Activated CD4-positive, alpha-beta T cell treated with anti-CD3 and anti-CD28 coated beads, Interleukin-2, Interleukin-6, amounts not matched to agents 100 ng/mL and 50 ng/mL, durations not matched to agents 16 hours and 8 hours (primary cell): ENCODE results near the gene SRMS.
"Not testable (repeated sequence)": the region's sequence is repeated elsewhere in the genome, so short reads cannot be mapped to it uniquely, and the experiment has no call there.

Source experiments
- DNase-seq: peaks from one replicate; pipeline ENCODE4 v3.0.0-alpha.2; 2020

The SRMS gene

DNA sequence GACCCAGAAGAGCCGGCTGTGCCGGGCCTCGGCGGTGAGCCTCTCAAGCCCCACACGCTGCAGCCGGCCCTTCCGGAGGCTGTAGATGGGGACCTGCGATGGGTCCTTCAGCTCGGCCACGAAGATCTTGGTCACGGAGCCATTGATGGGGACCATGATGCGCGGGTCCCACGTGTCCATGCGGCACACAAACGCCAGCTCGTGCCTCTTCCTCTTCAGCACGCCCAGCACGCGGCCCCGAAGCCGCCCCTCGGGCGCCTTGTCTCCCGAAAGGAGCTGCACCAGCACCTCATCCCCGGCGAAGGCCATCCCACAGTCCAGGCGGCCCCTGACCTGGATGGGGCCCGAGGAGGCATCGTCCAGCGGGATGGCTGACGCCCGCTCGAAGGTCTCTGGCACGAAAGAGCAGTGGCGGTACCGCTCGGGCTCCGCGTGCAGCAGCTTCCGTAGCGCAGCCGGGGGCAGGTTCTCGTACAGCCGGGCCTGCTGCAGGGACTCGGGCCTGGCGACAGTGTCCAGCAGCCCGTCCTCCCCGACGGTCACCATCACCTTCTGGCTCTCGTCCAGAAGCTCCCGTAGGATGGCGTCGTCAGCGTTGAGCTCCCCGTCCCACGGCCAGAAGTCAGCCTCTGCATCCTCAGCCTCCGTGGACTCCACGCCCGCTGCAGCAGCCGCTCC, 17.6 kb upstream of the SRMS start:
- no peak for DNase-seq

DNA sequence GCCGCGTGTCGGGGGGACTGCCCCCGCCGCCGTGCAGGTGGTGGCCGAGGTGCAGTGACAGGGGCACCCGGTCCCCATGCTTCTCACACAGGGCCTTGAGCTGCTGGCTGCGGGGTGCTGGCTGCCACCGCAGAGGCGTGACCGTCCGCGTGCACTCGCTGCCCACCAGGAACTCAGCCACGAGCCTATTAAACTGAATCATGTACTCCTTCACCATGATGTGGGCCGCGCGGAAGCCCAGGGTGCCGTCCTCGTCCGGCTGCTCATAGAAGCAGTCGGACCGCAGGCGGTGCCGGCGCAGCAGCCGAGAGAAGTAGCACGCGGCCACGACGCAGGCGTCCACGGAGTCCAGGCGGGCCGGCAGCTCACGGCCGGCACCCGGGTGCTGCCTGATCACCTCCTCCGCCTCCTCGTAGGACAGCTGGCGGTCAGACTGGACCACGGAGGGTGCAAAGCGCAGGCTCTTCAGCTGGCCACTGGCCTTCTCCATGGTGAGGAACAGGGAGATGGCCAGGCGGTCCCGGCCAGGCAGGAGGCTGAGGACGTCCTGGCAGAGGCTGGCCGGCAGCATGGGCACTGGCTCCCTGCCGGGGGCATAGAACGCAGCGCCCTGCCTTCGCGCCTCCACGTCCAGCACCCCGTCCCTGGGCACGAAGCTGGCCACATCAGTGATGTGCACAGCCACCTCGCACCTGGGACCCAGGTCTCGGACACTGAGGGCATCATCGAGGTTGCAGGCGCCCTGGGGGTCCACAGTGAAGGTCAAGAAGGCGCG, 16.7 kb upstream of the SRMS start:
- no peak for DNase-seq

DNA sequence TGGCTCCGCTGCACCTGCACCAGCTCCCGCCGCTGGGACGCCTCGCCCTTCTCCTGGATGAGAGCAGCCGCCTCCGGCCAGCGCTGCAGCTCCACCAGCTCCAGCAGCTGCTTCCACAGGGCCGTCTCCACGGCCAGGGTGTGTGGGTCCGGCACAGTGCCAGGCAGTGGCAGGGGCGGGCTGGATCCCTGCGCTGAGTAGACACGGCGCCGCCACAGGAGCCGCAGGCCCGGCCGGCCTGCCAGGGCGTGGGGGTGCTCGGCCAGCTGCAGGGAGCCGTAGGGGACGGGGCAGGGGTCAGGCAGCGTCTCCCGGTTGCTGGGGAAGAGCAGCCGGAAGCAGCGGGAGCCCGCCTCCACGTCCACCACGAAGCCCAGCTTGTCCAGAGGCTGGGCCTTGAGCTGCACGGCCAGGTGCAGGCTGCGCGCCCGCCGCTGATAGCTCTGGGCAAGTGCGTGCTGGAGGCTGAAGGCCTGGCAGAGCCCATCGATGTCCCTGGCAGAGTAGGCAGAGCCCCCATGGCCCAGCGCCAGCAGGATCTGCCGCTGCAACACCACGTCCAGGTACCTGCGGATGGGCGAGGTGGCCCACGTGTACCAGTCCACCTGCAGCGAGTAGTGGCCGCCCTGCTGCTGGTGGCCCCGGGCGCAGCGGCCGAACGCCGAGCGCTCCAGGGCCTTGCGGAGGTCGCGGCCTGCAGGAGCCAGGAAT, 15.8 kb upstream of the SRMS start:
- no peak for DNase-seq

DNA sequence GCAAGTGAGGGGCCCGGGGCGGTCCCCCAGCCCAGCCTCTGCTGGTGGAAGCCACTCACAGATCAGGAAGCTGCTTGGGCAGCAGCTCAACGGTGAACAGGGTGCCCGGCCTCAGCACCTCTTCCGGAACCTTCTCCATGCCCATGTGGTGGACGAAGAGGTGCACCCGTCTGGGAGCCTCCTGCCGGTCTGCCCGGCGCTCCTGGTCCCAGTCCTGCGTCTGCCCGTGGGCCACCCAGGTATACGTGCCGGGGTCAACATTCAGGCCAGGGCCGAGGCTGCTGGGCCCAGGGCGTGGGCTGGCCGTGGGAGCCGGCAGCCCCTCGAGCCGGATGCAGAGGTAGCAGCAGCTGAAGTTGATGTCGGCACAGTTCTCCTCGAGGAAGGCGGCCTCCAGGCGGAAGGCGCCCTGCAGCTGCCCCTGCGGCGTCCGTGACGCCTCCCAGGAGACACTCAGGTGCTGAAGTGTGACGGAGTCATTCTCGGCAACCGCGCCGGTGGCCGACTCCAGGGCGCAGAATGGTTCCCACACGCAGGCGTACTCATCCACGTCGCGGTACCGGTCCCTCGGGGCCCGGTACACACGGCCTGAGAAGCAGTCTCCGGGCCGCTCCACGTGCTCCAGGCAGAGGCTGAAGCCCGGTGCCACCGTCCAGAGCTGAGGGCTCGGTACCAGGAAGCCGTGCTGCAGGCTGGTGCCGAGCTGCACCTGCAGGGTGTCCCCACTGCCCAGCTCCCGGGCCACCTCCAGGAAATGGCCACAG, 15.1 kb upstream of the SRMS start:
- DNase-seq, result no peak

DNA sequence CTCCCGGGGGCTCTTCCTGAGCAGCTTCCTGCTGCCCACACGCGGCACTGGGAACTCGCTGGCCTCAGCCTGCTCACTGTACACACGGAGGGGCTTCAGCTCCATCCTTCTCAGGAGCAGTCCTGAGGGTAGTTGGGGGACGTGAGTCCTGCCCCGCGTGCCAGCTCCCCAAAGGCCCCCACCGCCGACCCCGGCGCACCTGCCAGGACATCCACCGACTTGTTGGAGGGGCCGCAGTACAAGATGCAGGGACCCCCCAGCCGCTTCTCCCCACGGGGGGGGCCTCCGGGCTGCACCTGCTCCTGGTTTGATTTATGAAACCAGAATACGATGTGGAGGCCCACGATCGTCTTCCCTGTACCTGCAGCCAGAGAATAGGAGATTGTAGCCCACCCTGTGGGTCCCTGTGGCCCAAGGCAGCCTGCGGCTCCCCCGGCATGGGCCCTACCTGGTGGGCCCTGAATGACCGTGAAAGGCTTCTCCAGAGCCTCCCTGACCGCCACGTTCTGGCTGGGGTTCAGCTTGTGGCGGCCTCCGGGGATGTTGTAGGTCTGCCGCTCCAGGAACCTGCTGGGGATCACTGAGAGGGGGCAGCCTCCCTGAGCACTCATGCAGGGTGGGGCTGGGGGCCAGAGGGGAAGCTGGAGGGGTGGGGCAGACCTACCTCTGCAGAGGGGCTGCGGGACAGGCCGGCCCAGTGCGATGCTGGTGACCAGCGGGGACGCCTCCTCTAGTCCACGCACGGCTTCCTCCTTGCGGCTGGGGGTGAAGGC, 14.3 kb upstream of the SRMS start:
- no peak for DNase-seq

DNA sequence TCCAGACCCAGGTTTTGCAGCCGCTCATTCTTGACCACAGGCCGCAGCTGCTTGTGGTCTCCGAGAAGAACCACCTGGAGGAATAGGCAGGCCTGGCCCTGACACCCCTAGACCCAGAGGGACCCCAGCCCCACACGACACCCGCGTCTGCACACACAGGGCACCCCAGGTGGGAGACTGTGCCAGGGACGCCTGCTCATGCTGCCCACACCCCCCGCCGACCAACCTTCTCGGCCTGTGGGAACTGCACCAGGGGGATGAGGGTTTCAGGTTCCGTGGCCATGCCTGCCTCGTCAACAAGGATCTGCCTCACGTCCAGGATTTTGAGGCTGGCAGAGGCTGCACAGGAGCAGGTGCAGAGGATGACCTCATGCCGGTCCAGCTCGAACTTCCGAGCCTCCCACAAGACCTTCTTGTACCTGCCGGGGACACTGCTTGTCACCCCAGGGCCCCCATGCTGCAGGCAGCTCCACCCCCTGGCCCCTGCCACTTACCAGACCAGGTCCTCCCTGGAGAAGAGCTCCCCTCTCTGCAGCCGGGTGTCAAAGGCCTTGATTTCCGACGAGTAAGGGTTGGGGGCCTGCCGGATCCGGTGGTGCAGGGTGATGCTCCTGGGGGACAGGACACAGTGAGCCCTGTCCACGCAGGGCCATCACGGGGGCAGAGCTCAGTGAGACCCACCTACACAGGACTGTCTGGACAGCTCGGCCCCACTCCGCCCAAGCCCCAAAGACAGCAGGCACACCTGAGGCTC, 13.5 kb upstream of the SRMS start:
- no peak for DNase-seq

DNA sequence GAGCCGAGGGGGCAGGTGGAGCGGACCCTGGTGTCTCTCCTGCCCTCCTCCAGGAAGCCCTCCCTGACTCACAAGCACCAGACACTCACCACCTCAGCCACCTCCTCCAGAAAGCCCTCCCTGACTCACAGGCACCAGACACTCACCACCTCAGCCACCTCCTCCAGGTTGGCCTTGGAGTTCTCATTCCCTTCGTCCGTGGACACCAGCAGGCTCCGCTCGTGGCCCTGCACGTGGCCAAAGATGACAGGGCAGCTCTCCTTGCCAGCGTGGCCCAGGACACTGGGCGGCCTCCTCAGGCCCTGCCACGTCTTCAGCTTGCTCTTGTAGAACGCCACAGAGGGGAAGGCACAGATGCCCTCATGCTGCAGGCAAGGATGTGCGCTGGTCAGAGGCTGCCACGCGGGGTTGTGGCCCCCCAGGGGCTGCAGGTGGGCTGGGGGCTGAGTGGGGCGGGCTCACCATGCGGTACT, 12.8 kb upstream of the SRMS start:
- no peak for DNase-seq

DNA sequence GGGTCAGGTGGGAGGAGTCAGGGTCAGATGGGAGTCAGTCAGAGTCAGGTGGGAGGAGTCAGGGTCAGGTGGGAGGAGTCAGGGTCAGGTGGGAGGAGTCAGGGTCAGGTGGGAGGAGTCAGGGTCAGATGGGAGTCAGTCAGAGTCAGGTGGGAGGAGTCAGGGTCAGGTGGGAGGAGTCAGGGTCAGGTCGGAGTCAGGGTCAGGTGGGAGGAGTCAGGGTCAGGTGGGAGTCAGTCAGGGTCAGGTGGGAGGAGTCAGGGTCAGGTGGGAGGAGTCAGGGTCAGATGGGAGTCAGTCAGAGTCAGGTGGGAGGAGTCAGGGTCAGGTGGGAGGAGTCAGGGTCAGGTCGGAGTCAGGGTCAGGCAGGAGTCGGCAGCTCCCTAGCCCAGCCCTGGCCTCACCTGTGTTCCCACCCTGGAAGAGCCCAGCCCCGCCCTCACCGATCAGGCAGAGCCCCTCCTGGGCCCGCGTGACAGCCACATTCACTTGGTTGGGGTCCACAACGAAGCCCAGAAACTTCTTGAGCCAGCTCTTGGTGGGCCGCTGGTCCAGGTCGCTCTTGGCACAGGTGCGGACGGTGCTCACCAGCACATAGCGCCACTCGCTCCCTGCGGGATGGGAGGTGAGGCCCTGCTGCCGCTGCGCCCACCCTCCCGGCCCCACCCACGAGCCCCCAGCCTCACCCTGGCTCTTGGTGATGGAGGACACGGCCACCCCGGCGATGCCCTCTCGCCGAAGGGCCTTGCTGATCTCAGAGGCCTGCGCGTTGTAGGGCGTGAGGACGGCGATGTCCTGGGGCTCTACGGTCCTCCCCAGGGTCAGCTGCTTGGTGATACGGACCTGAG, 12.2 kb upstream of the SRMS start:
- DNase-seq, result not testable (repeated sequence)

DNA sequence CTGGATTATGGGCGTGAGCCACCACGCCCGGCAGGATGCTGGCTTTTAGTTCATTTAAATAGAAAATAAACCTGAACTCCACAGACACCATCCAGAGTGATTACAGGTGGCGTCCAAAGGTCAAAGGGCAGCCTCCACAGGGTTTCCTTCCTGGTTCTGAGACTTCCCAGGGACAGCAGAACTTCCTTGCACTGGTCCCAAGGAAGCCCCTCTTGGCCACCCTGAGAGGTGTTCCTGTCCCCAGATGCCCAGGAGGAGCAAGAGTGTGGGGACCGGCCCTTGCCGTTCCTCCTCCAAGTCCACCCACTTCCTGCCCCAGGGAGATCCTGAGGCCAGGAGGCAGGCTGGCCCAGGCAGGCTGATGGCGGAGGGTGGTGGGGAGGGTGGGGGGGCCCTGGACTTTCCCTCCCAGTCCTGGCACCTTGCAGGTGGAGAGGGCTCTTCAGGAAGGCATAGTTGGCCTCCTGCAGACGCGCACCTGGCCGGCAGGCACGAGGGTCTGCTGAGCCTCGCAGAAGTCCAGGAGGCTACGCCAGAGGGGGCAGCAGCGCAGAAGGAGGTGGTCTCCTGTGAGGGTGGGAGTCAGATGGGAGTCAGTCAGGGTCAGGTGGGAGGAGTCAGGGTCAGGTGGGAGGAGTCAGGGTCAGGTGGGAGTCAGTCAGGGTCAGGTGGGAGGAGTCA, 11.4 kb upstream of the SRMS start:
- DNase-seq, result no peak

DNA sequence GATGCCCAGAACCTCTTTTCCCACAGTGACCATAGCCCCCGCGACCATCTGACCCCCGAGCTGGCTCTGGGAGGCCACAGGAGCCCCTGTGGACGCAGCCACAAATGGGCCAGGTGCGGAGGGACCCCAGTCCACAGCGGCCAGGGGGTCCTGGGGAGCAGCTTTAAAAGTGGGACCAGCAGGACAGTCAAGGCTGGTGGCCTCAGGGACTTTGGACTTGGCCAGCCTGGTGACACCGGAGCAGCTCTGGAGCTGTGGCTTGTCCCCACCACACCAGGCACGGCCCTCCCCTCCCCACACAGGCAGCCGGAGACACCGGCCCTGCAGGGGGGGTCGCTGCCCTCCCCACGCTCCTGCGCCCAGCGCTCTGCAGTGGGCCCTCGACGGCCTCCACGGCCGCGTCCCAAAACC, 9.9 kb upstream of the SRMS start:
- DNase-seq, result no peak

DNA sequence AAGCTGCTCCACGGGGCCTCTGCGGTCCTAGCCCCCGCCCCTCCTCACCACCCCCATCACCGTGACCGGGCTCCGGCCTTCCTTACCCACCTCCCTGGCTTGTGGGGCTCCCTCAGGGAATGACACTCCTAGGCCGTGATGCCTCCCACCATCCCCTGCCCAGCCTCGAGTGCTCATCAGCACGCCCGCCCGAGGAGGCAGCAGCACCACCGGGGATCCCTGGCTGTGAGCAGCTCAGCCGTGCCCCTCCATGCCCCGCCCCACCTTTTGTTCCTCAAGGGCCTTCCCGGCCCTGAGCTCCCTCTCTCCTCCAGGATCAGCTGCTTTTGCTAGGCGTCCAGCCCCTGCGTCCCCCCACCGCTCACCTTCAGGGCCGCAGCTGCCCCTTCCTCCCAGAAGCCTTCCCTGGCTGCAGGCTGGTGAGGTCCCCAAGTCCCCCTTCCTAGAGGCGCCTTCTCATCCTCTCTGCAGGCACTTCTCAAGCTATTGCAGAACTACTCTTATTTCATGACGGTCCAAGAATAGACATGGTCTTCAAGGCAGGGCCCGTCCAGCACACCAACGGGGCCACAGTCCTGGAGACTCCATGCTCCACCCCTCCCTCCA, 9.4 kb upstream of the SRMS start:
- no peak for DNase-seq

DNA sequence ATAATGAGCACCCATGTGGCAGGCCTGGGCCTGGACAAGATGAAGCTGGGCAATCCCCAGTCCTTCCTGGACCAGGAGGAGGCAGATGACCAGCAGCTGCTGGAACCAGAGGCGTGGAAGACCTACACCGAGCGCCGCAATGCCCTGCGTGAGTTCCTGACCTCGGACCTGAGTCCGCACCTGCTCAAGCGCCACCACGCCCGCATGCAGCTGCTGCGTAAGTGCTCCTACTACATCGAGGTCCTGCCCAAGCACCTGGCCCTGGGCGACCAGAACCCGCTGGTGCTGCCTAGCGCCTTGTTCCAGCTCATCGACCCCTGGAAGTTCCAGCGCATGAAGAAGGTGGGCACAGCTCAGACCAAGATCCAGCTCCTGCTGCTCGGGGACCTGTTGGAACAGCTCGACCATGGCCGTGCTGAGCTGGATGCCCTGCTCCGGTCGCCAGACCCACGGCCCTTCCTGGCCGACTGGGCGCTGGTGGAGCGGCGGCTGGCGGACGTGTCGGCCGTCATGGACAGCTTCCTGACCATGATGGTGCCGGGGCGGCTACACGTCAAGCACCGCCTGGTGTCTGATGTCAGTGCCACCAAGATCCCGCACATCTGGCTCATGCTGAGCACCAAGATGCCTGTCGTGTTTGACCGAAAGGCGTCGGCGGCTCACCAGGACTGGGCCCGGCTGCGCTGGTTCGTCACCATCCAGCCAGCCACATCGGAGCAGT, 8.3 kb upstream of the SRMS start:
- no peak for DNase-seq

DNA sequence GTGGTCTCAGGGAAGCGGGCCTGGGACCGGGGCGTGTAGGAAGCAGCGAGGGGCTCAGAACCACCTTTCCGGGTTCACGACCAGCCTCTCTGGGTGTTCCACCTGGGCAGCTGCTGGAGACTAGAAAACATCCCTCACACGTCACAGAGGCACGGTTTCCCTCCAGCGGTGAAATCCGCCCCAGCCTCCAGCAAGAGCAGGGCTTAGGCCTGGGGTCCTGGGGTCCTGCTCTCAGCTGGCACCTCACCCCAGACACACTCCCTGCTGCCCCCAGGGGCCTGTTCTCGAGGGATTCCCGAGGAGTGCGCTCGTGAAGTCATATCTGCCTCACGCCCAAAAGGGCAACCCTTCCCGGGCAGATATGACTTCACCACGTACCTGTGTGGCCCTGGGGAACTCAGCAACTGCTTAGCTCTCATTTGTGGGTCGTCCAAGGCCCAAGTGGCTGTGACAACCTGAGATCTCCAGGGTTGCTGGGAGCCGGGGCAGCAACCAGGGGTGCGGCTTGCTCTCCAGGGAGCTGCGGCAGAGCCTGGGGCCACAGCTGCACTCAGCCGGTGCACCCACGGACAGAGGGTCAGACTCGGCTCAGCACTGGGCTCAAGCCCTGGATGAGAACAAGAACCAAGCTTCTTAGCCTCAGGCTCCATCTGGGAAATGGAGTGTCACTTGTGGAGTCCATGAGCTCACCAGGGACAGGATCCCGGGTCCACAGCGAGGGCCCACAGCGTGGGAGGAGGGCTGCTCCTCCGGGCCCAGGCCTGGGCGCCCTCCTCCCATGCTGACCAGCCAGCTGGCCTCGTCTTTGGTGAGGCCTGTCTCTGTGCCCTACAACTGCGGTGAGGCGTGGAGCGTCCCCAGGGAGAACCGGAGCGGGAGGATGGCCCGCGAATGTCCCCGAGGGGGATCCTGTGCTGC, 7.1 kb upstream of the SRMS start:
- no peak for DNase-seq

DNA sequence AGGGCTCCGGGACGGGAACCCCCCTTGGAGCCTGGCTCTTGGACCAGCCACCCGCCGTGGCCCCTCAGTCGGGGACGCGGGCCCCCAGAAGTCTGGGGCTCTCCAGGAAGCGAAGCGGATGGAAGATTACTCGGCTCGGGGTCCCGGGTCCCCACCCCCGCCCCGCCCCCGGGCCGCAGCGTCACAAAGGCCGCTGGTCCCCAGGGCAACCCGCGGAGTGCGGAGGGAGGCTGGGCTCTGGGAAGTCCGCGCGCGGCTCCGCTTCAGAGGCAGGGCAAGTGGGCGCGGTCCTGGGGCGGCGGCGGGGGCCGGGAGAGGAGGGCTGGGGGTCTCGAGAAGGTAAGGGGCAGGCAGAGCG, 6.4 kb upstream of the SRMS start, which contains the start of gene FNDC11:
FNDC11 (plus strand) TSS at position 227 of the 358 bp plus-strand sequence. CDS start 1,505 bp downstream, outside the sequence.
- DNase-seq, result no peak

DNA sequence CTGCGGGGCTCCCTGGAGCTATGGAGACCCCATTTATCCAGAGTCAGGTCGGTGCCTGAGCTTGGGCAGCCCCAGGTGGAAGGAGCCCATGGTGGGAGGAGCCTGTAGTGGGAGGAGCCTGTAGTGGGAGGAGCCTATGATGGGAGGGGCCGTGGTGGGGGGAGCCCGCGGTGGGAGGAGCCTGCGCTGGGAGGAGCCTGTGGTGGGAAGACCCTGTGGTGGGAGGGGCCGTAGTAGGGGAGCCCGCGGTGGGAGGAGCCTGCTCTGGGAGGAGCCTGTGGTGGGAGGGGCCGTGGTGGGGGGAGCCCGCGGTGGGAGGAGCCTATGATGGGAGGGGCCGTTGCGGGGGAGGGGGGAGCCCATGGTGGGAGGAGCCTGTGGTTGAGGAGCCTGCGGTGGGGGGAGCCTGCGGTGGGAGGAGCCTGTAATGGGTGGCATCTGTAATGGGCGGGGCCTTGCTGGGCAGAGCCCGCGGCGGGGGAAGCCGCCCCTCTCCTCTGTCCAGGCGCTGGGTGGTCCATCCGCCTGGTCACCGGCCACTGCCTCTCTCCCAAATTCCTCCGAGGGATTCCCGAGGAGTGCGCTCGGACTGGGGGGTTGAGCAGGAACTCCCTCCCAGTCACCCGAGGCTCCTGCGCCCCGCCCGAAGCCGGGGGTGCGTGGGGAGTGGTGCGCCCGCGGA, 5.8 kb upstream of the SRMS start:
- DNase-seq, result peak; percentile 81

DNA sequence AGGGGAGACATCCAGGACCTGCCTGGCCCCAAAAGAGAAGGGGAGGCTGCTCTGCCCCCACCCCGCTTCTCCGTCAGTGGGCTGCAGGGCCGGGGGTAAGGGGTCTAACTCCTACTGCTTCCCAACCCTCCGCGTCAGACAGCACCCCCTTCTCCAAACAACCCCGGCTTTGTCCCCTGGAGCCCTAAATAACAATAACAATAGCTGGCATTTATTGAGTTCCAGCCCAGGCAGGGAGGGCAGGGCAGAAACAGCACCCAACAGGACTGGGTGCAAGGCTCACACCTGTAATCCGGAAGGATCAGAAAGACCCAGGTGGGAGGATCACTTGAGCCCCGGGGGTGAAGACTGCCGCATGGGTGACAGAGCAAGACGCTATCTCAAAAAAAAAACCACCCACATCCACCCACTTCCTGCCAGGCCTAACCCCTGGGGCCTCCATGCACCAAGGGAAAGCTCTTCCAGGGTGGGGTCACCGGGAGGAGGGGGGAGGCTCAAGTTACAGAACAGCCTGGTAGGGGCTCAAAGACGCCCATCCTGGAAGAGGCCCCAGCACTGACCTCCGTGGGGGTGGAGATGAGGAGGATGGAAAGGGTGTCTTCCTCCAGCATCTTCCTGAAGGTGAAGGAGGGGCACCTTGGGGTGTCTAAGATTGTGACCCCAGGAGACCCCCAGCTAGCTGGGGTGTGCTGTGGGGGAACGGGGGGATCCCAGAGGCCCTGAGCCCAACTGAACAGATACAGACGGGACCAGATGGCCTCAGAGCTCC, 5.1 kb upstream of the SRMS start:
- peak; percentile 28 for DNase-seq
